GM19238 (cell line): ENCODE results near the gene SLC6A9.

Experiments
- DNase-seq: peaks from one replicate; pipeline ENCODE4 v3.0.0; 2011; ENCODE audit warnings: low spot score; ENCODE audit not compliant: insufficient read length

SLC6A9 gene

DNA sequence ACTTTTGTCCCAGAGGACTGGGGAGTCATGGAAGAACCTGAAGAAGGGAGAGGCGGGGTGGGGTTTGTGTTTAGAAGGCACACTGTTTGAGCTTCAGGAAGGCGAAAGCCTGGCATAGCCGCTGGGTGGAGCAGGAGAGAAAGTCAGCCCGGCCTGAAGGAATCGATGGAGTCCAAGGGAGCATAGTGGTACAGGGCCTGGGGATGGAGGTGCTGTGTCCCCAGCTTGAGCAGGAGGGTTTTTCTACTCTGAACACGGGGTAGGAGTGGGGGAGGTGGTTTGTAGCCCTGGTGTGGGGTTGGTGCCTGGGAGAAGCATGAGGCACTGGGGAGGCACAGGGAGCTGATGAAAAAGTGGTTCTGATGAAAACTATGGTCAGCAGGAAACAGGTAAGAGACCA, 44.5 kb downstream of the SLC6A9 start:
- no peak for DNase-seq

GRCh38 chr1:43985984-43986595, 45.2 kb downstream of the SLC6A9 start:
- DNase-seq = no peak

GRCh38 chr1:43984855-43985254, 46.4 kb downstream of the SLC6A9 start:
- no peak for DNase-seq

DNA sequence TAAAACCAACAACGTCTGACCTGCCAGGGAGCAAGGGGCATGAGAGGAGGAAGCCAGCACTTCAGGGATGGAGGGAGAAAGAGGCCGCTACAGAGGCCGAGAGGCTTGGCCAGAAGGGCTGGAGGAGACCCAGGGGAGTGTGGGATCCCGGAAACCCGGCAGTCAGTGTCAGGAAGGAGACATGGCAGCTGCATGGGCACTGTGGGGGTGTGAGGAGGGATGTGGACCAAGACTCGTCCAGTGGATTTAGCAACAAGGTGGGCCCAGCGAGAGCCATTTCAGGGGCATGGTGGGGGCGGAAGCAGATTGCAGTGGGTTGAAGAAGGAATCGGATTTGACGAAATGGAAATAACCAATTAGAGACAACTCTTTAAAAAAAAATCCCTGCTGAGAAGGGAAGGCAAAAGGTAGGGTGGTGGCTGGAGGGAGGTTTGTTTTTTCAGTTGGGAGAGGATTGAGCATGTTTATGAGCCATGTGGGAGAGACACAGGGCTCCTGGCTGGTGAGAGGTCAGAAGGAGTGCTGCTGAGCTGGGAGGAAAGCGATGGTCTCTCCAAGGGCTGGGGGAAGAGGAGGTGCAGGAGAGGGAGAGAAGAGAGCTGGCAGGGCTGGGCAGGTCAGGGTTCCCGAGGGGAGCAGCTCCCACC, 47.9 kb downstream of the SLC6A9 start:
- DNase-seq = no peak

DNA sequence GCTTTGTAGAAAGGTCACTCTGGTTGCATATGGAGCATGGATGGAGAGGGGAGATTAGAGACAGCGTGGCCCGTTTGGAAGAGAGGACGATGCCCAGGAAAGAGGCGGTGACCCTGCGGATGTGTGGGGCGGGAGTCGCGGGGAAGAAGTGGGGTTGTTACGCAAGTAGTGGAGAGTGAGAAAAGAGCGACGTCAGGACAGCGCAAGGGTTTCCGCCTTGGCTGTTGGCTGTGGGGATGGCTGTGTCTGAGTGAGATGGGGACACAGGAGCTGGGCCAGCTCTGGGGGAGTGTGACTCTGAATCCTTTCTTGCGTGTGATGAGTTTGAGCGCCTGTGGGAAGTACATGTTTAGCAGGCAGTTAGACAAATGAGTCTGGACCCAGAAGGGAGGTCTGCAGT, 48.5 kb downstream of the SLC6A9 start:
- no peak for DNase-seq

DNA sequence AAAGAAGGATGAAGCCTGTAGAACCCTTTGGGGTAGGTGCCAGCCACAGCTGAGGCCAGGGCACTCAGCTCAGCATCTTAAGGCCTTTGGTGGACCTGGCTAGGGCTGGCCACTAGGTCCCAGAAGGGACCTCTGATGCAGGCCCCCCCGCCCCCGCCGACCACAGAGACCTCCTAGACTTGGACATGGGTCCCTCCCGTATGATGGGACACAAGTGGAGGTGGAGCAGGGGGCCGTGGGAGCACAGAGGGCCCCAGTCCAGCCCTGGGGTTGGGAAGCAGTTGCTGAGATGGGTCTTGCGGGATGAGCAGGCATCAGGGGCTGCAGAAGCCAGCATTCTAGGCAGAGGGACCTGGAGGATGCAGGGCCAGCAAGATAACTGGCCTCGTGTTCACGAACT, 49.0 kb downstream of the SLC6A9 start:
- no peak for DNase-seq

DNA sequence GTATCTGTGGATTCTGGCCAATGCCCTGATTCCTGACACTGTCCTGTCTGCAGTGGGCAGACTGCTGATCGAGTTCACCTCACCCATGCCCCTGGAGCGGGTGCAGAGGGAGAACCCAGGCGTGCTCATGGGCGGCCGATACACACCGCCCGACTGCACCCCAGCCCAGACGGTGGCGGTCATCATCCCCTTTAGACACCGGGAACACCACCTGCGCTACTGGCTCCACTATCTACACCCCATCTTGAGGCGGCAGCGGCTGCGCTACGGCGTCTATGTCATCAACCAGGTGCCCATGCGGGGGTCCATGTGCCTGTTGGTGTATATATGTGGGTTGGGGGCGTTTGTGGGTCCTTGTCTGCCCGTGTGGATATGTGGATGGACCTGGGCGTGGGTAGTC, 49.6 kb downstream of the SLC6A9 start:
- no peak for DNase-seq

DNA sequence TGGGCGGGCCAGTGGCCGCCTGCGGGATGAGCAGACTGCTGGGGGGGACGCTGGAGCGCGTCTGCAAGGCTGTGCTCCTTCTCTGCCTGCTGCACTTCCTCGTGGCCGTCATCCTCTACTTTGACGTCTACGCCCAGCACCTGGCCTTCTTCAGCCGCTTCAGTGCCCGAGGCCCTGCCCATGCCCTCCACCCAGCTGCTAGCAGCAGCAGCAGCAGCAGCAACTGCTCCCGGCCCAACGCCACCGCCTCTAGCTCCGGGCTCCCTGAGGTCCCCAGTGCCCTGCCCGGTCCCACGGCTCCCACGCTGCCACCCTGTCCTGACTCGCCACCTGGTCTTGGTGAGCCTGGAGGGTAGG, 50.1 kb downstream of the SLC6A9 start:
- no peak for DNase-seq

DNA sequence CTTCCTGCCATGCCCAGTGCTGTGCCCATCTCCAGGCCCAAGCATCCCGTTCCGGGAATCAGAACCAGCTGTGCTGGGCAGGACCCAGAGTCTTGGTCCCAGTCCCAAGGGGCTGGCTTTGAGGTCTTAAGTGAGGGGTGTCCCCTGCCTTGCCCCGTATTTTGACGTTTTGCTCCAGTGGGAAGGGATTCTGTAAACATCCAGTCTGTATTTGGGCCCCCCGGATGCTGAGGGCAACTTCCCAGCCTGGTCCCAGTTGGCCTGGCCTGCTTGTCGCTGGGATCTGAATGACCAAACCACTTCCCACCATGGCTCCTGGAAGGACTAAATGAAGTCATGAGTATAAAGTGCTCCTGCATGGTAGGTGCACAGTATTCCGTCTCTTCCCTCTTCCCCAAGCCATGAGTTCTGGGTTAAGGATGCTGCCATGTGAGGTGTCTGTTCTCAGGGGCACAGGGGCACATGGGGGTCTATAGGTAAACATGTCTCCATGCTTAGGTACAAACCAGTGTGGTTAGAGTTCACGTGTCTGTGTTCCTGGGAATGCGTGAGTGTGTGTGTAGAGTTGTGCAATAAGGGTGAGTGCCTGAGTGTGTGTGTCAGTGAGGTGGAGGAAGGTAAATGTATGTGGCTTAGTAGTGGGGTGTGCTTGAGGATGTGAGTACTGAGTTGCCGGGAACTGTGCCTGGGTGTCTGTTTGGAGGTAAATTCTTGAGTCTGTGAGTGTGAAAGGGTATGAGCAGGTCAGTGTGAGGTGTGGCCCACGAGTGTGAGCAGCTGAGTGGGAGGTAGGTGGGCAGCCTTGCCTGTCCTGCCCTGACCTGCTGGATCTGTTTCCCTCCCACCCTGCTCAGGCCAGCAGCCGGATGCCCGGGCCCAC, 50.8 kb downstream of the SLC6A9 start:
- no peak for DNase-seq

GRCh38 chr1:43979528-43980254, 51.6 kb downstream of the SLC6A9 start:
- peak; percentile 47 for DNase-seq

- no peak for DNase-seq
These were observed 52.1 kb downstream of the SLC6A9 start for GRCh38 chr1:43979261-43979527.

DNA sequence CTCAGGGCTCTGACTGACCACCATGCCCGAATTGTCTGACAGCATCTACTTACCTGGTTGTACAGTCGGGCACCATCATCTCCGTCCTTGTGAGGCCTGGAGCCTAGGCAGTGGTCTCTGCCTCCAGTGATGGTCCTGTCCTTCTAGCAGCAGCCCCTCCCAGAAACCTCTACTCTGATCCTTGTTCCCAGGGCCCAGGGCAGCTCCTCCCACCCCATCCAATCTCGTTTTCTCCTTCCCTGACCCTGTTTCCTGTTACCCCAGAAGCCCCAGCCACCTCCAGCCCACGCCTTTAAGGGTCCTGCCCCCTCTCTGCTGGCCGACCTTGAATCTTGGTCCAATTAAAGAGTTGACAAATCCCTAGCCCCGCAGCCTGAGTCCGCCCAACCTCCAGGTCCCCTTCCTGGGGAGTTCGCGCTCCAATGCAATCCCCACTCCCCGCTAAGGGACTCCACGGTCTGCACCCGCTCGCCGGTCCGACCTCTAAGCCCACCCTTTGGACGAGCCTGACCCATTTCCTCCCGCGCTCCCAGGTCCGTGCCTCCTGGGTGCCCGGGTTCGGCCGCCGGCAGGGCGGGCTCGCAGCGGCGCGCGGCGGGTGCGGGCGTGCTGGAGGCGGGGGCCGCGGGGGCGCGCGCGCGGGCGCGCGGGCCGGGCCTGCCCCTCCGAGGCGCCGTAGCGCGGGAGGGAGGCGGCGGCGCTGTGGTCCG, 52.6 kb downstream of the SLC6A9 start, which contains the start of gene B4GALT2:
B4GALT2 (plus strand) TSS at position 660 of the 710 bp plus-strand sequence. CDS start 1,951 bp downstream, outside the sequence.
- DNase-seq = peak; percentile 84

DNA sequence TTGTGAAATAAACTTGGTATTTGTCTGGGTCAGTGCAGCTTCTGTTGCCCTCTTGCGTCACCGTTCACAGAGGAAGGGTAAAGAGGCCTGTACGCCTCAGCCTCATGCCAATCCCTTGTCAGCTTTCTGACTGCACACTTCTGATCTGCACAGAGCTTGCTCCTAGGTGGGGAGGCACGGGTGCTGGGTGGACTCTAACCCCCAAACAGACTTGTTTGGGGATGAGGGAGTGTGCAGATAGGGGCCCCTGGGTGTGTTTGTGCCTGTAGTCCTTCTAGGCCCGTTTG, 53.1 kb downstream of the SLC6A9 start:
- DNase-seq = no peak

- no peak for DNase-seq
These were observed 53.6 kb downstream of the SLC6A9 start for GRCh38 chr1:43977376-43978263.

DNA sequence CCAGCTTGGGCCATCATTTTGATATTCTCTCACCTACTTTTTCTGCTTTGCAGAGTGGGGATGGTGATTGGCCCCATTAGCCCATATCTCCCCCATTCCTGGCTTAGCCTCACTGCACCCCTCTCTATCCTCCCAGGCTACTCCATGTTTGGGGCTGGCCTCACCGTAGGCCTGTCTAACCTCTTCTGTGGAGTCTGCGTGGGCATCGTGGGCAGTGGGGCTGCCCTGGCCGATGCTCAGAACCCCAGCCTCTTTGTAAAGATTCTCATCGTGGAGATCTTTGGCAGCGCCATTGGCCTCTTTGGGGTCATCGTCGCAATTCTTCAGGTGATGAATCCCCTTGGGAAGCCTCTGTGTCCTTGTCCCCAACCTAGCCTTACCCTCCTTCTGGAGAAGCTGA, 54.4 kb downstream of the SLC6A9 start:
- DNase-seq = no peak

- no peak for DNase-seq
These were observed 55.2 kb downstream of the SLC6A9 start for GRCh38 chr1:43976045-43976444.

DNA sequence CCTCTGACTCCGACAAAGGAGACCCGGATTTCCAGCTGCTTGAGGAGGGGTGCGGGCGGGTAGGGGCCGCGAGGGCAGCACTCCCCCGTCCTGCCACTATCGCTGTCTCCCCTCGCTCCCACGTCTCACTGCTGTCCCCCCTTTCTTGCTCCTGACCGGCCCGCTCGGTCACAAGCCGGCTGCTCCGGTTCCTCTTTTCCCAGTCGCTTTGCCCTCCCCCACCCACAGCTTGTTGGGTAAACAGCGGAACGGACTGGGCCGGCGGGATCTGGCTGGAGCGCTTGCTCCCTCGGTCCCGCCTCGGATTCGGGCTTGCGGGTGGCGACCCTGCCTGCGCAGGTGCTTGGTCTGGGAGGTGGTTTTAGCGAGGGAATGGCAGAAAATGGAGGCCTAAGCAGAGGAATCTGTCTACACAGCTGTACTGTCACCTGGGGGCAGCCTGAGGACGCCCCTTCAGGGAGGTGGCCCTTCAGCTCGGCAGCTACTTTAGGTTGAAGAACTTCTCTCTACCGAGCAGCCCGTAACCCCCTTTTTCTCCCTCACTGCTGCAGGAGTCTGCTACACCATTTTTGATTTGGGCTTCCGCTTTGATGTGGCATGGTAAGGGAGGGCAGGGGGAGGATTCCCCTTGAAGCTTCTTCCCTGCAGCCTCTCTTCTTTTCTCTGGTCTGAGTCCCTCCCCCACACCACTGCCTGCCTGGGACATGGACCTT, 55.9 kb downstream of the SLC6A9 start:
- peak; percentile 41 for DNase-seq

- DNase-seq = peak; percentile 95
These were observed 56.6 kb downstream of the SLC6A9 start, which contains the start of gene ATP6V0B for GRCh38 chr1:43974443-43975248. ATP6V0B (plus strand) TSS chr1:43974960; CDS start chr1:43975041, 81 bp downstream.

GRCh38 chr1:43973981-43974442, 57.2 kb downstream of the SLC6A9 start:
- DNase-seq = no peak
